ENCODE measurements around the gene SNED1.

GRCh38 chr2:241114836-241115235, 116.4 kb downstream of the SNED1 start:
- TF ChIP-seq EZH2 (IDR thresholded peaks at IDR 0.05): no peak
- TF ChIP-seq POLR2AphosphoS5 (IDR thresholded peaks at IDR 0.05; ENCODE audit: borderline replicate concordance, low read depth, low read length): no peak
- no peak for TF ChIP-seq FOXP2 (optimal IDR thresholded peaks at IDR 0.05; ENCODE audit: control extremely low read depth, extremely low read length, insufficient read depth)
